Measurements from ENCODE around the gene BABAM2. TPM values are rescaled to one million over a fixed set of nuclear protein-coding genes. Genes with fewer than 3 reads are reported as not detected.

Gene BABAM2
- total RNA-seq, 3 donors from 2014 or later, result 34.8 to 42.4 (median 41.3) TPM

GRCh38 chr2:28096421-28096820, 205.9 kb downstream of the BABAM2 start:
- H3K4me3 ChIP-seq, result no peak overlapping the region
- DNase-seq, result no peak
- H3K36me3 ChIP-seq (ENCODE audit: low read depth), result no peaks in the 10 kb centered on the region
- no peak for TF ChIP-seq CTCF (IDR thresholded peaks at IDR 0.05)
- no peaks in the 10 kb centered on the region for H3K9me3 ChIP-seq
- H3K4me1 ChIP-seq (ENCODE audit: low read depth), result no peaks in the 10 kb centered on the region
- intact Hi-C loops (cut with DNase I, micrococcal nuclease), result no loop called here
- no peak for ATAC-seq

- no peak for TF ChIP-seq CTCF (IDR thresholded peaks at IDR 0.05)
Observed at GRCh38 chr2:28098501-28099225, 208.1 kb downstream of the BABAM2 start.

GRCh38 chr2:28101123-28101522, 210.6 kb downstream of the BABAM2 start:
- no peak for DNase-seq
- no peaks in the 10 kb centered on the region for H3K4me1 ChIP-seq (ENCODE audit: low read depth)
- H3K4me3 ChIP-seq, result no peak overlapping the region
- no peak for TF ChIP-seq CTCF (IDR thresholded peaks at IDR 0.05)
- H3K36me3 ChIP-seq (ENCODE audit: low read depth), result no peaks in the 10 kb centered on the region
- no peaks in the 10 kb centered on the region for H3K9me3 ChIP-seq
- intact Hi-C loops (cut with DNase I, micrococcal nuclease), result no loop called here
- no peak for ATAC-seq

More at GRCh38 chr2:28098501-28099225, 208.1 kb downstream of the BABAM2 start:
- intact Hi-C loops (cut with DNase I, micrococcal nuclease), result no loop called here
- Histone ChIP-seq H3K36me3 (ENCODE audit: low read depth) (no peaks in the 10 kb centered on the region), H3K4me3 (no peak overlapping the region), H3K9me3 (no peaks in the 10 kb centered on the region), H3K4me1 (ENCODE audit: low read depth) (no peaks in the 10 kb centered on the region)
- no peak for DNase-seq
- no peak for ATAC-seq

- ATAC-seq, result no peak
- no peak for TF ChIP-seq CTCF (IDR thresholded peaks at IDR 0.05)
- Histone ChIP-seq H3K4me3 (no peak overlapping the region), H3K4me1 (ENCODE audit: low read depth) (no peaks in the 10 kb centered on the region), H3K36me3 (ENCODE audit: low read depth) (no peaks in the 10 kb centered on the region), H3K9me3 (no peaks in the 10 kb centered on the region)
- intact Hi-C loops (cut with DNase I, micrococcal nuclease), result no loop called here
- DNase-seq, result no peak
Observed at GRCh38 chr2:28101892-28102291, 211.4 kb downstream of the BABAM2 start.

- ATAC-seq (peak; percentile 56), DNase-seq (no peak)
- no peak overlapping the region for H3K4me3 ChIP-seq
- H3K9me3 ChIP-seq, result no peaks in the 10 kb centered on the region
- H3K4me1 ChIP-seq (ENCODE audit: low read depth), result no peaks in the 10 kb centered on the region
- intact Hi-C loops (cut with DNase I, micrococcal nuclease), result no loop called here
- H3K36me3 ChIP-seq (ENCODE audit: low read depth), result no peaks in the 10 kb centered on the region
- TF ChIP-seq CTCF (IDR thresholded peaks at IDR 0.05), result no peak
Observed at GRCh38 chr2:28102455-28102874, 211.9 kb downstream of the BABAM2 start.

Measured in mucosa of descending colon (tissue), 3 donors.